ENCODE data around the gene FBXL4. TPM values are rescaled to one million over a fixed set of nuclear protein-coding genes. Genes with fewer than 3 reads are reported as not detected.

The FBXL4 gene
- total RNA-seq, 4 donors from 2014 or later = 14.7 to 18.4 (median 17.3) TPM

- WGBS, 2 donors = 56 to 60% methylated on average over 3 of the region's 3 CpGs
- DNase-seq (ENCODE audit: low spot score in 2 of 2) = no peak
- no peak overlapping the region for H3K4me3 ChIP-seq (ENCODE audit: low read depth, poor library complexity, severe bottlenecking)
- no peak for TF ChIP-seq POLR2A (IDR thresholded peaks at IDR 0.05)
- no peak for TF ChIP-seq CTCF (IDR thresholded peaks at IDR 0.05)
- intact Hi-C loops (cut with DNase I; ENCODE audit: low total_unique reads) = no loop called here
Observed at GRCh38 chr6:98945311-98946115, 2.2 kb downstream of the FBXL4 start.

GRCh38 chr6:98944598-98945081, 3.1 kb downstream of the FBXL4 start:
- intact Hi-C loops (cut with DNase I; ENCODE audit: low total_unique reads) = no loop called here
- TF ChIP-seq POLR2A (IDR thresholded peaks at IDR 0.05) = no peak
- TF ChIP-seq CTCF (IDR thresholded peaks at IDR 0.05) = no peak
- 54 to 63% methylated on average over 2 of the region's 2 CpGs for WGBS, 2 donors
- peak in 1 of 2 donors; percentile 19 for DNase-seq (ENCODE audit: low spot score in 2 of 2)
- no peak overlapping the region for H3K4me3 ChIP-seq (ENCODE audit: low read depth, poor library complexity, severe bottlenecking)

DNA sequence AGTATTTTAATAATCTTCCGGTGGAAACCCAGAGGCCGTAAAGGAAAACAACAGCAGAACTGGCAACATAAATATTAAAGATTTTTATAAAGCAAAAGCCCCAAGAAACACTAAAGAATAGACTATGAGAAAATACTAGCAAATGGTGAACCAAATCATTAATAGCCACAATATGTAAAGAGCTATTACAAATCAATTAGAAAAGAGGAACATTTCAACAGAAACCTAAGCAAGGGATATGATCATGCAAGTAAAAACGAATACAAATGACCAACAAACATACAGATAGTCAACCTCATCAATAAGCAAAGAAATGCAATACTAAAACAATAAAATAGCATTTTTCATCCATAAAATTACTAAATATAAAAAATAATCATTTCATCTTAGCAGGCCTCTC, 3.6 kb downstream of the FBXL4 start:
- TF ChIP-seq POLR2A (IDR thresholded peaks at IDR 0.05) = no peak
- no peak overlapping the region for H3K4me3 ChIP-seq (ENCODE audit: low read depth, poor library complexity, severe bottlenecking)
- DNase-seq (ENCODE audit: low spot score in 2 of 2) = no peak
- intact Hi-C loops (cut with DNase I; ENCODE audit: low total_unique reads) = no loop called here
- 65 to 77% methylated on average over 3 of the region's 3 CpGs for WGBS, 2 donors

DNA sequence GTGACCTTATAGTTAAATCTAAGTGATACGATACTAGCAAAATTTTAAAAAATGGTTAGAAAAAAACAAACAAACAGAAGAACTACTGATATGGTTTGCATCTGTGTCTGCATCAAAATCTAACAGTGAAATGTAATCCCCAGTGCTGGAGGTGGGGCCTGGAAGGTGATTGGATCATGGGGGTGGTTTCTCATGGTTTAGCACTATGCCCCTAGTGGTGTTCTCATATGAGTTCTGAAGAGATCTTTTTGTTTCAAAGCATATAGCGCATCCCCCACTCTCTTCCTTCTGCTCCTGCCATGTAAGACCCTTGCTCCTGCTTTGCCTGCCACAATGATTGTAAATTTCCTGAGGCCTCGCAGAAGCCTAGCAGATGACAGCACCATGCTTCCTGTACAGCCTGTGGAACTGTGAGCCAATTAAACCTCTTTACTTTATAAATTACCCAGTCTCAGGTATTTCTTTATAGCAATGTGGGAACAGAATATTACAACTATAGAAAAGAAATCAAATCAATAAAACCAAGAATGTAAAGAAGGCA, 5.4 kb downstream of the FBXL4 start:
- DNase-seq (ENCODE audit: low spot score in 2 of 2) = no peak
- no peak overlapping the region for H3K4me3 ChIP-seq (ENCODE audit: low read depth, poor library complexity, severe bottlenecking)
- intact Hi-C loops (cut with DNase I; ENCODE audit: low total_unique reads) = no loop called here
- no peak for TF ChIP-seq CTCF (IDR thresholded peaks at IDR 0.05)
- TF ChIP-seq POLR2A (IDR thresholded peaks at IDR 0.05) = no peak
- WGBS, 2 donors = 93% methylated on average over 3 of the region's 3 CpGs

GRCh38 chr6:98941319-98941718, 6.4 kb downstream of the FBXL4 start:
- TF ChIP-seq CTCF (IDR thresholded peaks at IDR 0.05) (no peak), POLR2A (IDR thresholded peaks at IDR 0.05) (no peak)
- no peak overlapping the region for H3K4me3 ChIP-seq (ENCODE audit: low read depth, poor library complexity, severe bottlenecking)
- DNase-seq (ENCODE audit: low spot score in 2 of 2) = no peak
- WGBS, 2 donors = 84 to 90% methylated on average over 2 of the region's 2 CpGs
- intact Hi-C loops (cut with DNase I; ENCODE audit: low total_unique reads) = no loop called here

- intact Hi-C loops (cut with DNase I; ENCODE audit: low total_unique reads) = no loop called here
- TF ChIP-seq CTCF (IDR thresholded peaks at IDR 0.05) = no peak
- TF ChIP-seq POLR2A (IDR thresholded peaks at IDR 0.05) = no peak
- no peak for DNase-seq (ENCODE audit: low spot score in 2 of 2)
- H3K4me3 ChIP-seq (ENCODE audit: low read depth, poor library complexity, severe bottlenecking) = no peak overlapping the region
- 88 to 89% methylated on average over 3 of the region's 3 CpGs for WGBS, 2 donors
Observed at GRCh38 chr6:98937351-98937750, 10.4 kb downstream of the FBXL4 start.

Measured in lower leg skin (tissue), 4 donors.